ENCODE data around the gene PCDH18.

PCDH18 gene, protein sequence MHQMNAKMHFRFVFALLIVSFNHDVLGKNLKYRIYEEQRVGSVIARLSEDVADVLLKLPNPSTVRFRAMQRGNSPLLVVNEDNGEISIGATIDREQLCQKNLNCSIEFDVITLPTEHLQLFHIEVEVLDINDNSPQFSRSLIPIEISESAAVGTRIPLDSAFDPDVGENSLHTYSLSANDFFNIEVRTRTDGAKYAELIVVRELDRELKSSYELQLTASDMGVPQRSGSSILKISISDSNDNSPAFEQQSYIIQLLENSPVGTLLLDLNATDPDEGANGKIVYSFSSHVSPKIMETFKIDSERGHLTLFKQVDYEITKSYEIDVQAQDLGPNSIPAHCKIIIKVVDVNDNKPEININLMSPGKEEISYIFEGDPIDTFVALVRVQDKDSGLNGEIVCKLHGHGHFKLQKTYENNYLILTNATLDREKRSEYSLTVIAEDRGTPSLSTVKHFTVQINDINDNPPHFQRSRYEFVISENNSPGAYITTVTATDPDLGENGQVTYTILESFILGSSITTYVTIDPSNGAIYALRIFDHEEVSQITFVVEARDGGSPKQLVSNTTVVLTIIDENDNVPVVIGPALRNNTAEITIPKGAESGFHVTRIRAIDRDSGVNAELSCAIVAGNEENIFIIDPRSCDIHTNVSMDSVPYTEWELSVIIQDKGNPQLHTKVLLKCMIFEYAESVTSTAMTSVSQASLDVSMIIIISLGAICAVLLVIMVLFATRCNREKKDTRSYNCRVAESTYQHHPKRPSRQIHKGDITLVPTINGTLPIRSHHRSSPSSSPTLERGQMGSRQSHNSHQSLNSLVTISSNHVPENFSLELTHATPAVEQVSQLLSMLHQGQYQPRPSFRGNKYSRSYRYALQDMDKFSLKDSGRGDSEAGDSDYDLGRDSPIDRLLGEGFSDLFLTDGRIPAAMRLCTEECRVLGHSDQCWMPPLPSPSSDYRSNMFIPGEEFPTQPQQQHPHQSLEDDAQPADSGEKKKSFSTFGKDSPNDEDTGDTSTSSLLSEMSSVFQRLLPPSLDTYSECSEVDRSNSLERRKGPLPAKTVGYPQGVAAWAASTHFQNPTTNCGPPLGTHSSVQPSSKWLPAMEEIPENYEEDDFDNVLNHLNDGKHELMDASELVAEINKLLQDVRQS

DNA sequence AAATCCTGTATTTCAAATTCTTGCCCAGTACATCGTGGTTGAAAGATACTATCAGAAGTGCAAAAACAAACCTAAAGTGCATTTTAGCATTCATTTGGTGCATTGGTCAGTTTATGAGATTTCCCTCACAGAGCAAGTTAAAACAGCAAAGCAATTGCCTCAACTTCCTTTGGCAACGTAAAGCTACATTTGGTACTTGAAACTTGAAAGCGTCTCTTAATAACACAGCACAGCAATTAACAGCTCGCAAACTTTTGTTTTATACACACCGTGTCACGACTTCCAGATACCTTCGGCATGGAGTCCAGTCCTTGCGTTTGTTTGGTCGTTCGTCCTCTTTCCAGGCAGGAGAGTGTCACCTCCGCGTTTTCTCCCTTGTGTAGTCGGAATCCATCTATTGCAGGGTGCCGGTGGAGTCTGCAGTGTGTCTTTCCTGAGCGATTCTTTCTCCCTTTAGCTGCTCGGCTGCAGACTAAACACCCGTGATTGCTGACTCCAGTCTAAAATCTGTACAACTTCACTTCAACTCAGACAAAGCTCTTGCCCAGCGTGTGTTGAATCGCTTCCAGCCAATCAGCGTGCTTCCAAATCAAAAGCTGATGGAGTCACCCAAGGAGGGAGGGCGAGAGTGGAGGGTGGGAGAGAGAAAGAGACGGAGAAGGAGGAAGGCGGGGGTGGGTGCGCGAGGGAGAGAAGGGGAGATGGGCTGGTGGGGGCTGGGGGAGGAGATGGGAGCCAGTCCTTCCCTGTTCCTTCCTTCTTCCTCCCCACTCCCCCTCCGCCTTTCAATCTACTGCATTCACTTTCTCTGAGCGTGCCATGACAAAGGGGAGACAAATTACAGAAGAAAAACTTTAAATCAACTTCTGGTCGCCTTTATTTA is at the start of gene PCDH18:
Gene PCDH18, minus strand, starts transcription at position 509 of the 883 bp plus-strand sequence. Its CDS starts 406 bp downstream, at position 103.
- H3K4me3 ChIP-seq (ENCODE audit: low read depth, low read length): peak within 1 kb of the TSS; percentile 86
- TF ChIP-seq, protein P1, sequence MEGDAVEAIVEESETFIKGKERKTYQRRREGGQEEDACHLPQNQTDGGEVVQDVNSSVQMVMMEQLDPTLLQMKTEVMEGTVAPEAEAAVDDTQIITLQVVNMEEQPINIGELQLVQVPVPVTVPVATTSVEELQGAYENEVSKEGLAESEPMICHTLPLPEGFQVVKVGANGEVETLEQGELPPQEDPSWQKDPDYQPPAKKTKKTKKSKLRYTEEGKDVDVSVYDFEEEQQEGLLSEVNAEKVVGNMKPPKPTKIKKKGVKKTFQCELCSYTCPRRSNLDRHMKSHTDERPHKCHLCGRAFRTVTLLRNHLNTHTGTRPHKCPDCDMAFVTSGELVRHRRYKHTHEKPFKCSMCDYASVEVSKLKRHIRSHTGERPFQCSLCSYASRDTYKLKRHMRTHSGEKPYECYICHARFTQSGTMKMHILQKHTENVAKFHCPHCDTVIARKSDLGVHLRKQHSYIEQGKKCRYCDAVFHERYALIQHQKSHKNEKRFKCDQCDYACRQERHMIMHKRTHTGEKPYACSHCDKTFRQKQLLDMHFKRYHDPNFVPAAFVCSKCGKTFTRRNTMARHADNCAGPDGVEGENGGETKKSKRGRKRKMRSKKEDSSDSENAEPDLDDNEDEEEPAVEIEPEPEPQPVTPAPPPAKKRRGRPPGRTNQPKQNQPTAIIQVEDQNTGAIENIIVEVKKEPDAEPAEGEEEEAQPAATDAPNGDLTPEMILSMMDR (IDR thresholded peaks at IDR 0.05; ENCODE audit: low read depth, low read length): no peak

DNA sequence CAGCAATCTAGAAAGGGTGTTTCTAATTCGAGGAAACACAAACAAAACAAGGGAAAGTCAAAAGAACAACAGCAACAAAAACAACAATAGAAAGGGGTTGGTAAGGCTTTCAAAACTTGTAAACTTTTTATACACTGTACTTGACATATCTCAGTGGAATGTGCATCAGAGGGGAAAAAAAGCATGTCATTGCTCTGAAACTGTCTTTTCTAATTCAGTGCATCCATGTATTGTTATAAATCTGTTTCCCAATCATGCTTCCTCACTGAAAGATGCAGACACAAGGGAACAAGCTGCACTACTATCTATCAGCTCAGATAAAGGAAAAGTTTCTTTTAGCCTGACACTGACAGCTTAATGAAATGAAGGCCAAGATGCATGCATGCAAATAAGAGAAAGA is 44.2 kb upstream of the PCDH18 start:
- no peak overlapping the region for H3K4me3 ChIP-seq (ENCODE audit: low read depth, low read length)
- TF ChIP-seq, protein P1 (IDR thresholded peaks at IDR 0.05; ENCODE audit: low read depth, low read length): no peak

DNA sequence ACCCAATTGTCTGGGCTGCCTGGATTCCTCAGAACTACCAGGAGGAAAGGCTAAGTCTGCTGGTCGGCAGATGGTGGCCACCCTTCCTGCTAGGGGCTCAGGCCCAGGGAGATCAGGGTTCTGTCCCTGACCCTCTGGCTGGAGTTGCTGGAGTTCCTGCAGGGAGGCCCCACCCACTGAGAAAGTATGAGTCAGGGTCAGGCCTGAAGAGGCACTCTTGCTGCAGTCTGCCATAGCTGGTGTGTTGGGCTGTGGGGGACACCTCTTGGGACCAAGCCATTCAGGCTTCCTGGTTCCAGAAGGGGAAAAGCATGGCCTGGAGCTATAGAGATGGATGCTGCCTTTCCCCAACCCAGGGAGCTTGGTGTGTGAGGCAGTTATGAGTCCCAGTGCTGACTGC is 40.4 kb upstream of the PCDH18 start:
- H3K4me3 ChIP-seq (ENCODE audit: low read depth, low read length): no peak overlapping the region
- TF ChIP-seq, protein P1 (IDR thresholded peaks at IDR 0.05; ENCODE audit: low read depth, low read length): no peak

DNA sequence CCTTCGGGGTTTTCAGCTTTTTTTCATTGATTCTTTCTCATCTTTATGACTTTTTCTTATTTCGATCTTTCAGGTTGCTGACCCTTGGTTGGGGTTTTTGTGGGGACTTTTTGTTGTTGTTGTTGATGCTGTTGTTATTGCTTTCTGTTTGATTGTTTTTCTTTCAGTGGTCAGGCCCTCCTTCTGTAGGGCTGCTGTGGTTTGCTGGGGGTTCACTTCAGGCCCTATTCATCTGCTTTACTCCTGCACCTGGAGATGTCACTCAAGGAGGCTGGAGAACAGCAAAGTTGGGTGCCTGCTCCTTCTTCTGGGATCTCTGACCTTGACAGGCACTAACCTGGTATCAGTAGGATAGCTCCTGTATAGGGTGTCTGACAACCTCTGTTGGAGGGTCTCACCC is 39.9 kb upstream of the PCDH18 start:
- no peak overlapping the region for H3K4me3 ChIP-seq (ENCODE audit: low read depth, low read length)
- TF ChIP-seq, protein P1 (IDR thresholded peaks at IDR 0.05; ENCODE audit: low read depth, low read length): no peak

DNA sequence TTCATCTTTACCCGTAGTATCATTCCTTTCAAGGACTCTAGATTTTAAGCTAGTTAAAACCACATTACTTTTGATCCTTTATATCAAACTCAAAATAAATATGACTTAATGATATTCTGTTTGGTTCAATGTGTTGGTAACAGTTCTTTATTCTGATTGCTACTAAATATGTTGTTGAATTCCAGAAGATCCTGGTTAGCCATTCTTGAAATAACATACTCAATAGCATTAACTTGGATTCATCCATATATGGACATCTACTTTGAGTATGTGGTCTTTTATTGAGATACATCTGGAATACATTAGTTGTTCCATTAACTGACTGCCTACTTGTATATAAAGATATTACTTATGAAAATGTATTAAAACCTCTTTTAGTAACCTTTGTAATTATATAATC is 27.5 kb upstream of the PCDH18 start:
- TF ChIP-seq, protein P1 (IDR thresholded peaks at IDR 0.05; ENCODE audit: low read depth, low read length): no peak
- no peak overlapping the region for H3K4me3 ChIP-seq (ENCODE audit: low read depth, low read length)

DNA sequence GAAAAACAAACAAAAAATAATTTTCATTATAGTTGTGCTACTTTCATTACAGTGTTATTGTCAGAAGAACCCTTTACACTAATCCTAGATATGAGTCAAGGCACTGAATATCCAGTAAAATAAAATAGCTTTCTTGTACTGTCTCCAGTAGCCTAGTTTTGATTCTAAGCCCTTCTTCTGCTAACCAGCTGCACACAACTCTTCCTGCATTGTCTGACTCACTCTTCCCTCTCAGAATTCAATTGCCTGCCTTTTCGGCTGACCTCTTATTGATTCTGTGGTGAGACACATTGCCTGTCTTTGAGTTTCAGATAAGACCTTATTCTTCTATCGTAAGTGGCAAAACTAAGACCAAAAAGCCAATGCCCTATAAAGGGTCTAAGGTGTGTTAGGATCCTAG is 26.7 kb upstream of the PCDH18 start:
- TF ChIP-seq, protein P1 (IDR thresholded peaks at IDR 0.05; ENCODE audit: low read depth, low read length): no peak
- H3K4me3 ChIP-seq (ENCODE audit: low read depth, low read length): no peak overlapping the region

Measured in WI38 (cell line).